GM10248 (cell line): Measurements from ENCODE around the gene NKAIN2.

Experiments used
- CTCF ChIA-PET: fragments of 300-600 bp; sonication (Branson Sonifier 250); formaldehyde crosslinking; extraction: SDS; loops from one replicate; lab custom pipeline; 2021; ENCODE audit warnings: antibody characterized with exemption; lab: Yijun Ruan, JAX
- POLR2A ChIA-PET: fragments of 350-650 bp; sonication (Branson Sonifier 250); formaldehyde crosslinking; extraction: SDS; loops from one replicate; lab custom pipeline; 2020; ENCODE audit warnings: antibody characterized with exemption; lab: Yijun Ruan, JAX
- DNase-seq: peaks from one replicate; pipeline ENCODE4 v3.0.0; 2012; ENCODE audit errors: extremely low spot score
- CTCF ChIP-seq: IDR thresholded peaks from 2 replicates; pipeline ENCODE4 v1.5.1; 2012; ENCODE audit warnings: mild to moderate bottlenecking, low read depth; ENCODE audit errors: extremely low read depth, missing control alignments, control extremely low read depth

NKAIN2 gene

GRCh38 chr6:123803504-123804013 is at the start of gene NKAIN2:
Gene NKAIN2 (plus strand): TSS chr6:123803865.
- DNase-seq = peak; percentile 12
- no peak for TF ChIP-seq CTCF
- ChIA-PET CTCF (interaction anchor here (0.8 to 2.7 kb wide), 15 partner anchors 8 to 1311 kb away, joined by 3 to 52 read pairs (median 9); no protein-coding TSS in a partner anchor), POLR2A (no interaction called here)

DNA sequence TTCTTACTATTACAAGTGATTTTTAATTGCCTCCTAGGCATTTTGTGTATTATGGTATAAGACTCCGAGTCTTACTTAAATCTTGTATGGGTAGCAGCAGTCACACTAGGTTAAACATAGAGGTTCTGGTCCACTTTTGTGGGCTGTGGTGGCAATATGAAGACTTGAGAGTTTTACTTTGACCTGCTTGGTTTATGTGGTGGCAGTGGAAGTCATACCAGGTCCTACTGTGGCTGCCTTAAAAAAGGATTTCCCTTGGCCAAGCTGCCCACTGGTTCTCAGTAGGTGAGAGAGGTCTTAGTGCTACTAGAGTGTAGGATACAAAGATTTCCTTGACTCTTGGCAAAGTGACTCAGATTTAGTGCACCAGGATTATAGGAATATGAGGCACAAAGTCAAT is 44.2 kb upstream of the NKAIN2 start:
- POLR2A ChIA-PET = no interaction called here
- TF ChIP-seq CTCF = no peak
- CTCF ChIA-PET = no interaction called here

DNA sequence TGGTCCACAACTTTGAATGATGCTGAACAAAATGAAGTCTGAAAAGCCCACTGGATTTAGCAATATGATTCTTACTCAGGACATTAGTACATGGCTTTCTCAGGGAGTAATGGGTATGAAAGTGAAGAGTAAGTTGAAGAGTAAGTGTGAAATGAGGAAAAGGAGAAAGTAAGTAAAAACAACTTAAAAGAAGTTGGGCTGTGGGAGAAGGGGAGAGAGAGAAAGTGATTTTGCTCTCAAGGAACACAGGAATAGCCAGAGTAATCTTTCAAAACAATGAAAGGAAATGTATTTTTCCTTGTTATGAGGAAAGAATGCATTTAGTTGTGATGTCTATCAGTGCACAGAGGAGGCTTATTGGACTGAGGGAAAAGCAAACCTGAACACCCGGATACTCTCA is 39.8 kb upstream of the NKAIN2 start:
- no peak for TF ChIP-seq CTCF
- CTCF ChIA-PET = interaction anchor here (1.7 kb wide), 1 partner anchor 13 kb away, joined by 5 read pairs; no protein-coding TSS in a partner anchor
- DNase-seq = no peak
- POLR2A ChIA-PET = no interaction called here

More for the DNA sequence above, 44.2 kb upstream of the NKAIN2 start:
- no peak for DNase-seq

DNA sequence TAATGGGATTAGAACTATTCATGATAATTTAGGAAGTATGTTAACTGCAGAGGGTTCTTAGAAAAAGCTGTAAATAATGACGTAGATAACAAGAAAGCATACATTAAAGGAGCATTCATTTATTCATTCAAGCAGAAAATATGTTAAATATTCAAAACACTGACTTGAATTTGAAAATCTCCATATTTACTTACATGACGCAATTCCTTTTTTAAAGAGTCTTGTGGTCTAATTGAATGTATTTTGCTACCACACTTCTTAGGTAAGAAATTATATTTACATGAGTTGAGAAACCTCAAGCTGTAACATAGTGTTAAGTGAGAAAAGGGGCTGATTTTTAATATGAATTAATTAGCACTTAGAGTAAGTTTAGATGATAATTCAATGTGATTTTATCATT is 38.9 kb upstream of the NKAIN2 start:
- CTCF ChIA-PET = interaction anchor here (1.7 kb wide), 1 partner anchor 12 kb away, joined by 5 read pairs; no protein-coding TSS in a partner anchor

GRCh38 chr6:123768921-123769320 is 34.7 kb upstream of the NKAIN2 start:
- no peak for DNase-seq
- TF ChIP-seq CTCF = no peak
- ChIA-PET CTCF (interaction anchor here (0.8 to 2.1 kb wide), 4 partner anchors 21 to 54 kb away, joined by 3 to 9 read pairs (median 7); no protein-coding TSS in a partner anchor), POLR2A (no interaction called here)

More for the DNA sequence above, 38.9 kb upstream of the NKAIN2 start:
- POLR2A ChIA-PET = no interaction called here
- DNase-seq = no peak
- TF ChIP-seq CTCF = no peak

DNA sequence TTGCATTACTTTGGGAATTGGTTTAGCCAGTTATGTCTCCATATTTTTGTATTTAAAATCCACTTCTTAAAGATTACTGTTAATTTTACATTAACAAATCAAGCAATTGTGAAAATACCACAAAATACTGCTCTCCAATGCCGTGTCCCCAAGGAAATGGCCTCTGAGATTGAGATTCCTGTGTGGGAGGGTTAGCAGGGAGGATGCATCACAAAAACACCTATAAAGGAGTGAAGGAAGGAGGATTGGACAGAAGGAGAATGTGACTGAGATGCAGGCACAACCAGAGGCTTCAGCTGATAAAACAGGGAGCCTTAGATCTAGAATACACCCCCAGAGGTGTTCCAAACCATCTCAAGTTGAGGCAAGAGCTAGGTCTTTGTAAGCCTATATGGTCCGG is 34.2 kb upstream of the NKAIN2 start:
- ChIA-PET POLR2A (no interaction called here), CTCF (interaction anchor here (0.8 to 2.1 kb wide), 4 partner anchors 21 to 54 kb away, joined by 3 to 9 read pairs (median 6); no protein-coding TSS in a partner anchor)
- no peak for TF ChIP-seq CTCF
- DNase-seq = no peak
